GM18907 (cell line): ENCODE data around the gene SPIB.
A peak's percentile ranks its signal among the peaks of the same experiment; 100 is the strongest.
"Not testable (repeated sequence)": the region's sequence is repeated elsewhere in the genome, so short reads cannot be mapped to it uniquely, and the experiment has no call there.

Experiments
- ATAC-seq: cut with Tn5 transposase; IDR thresholded peaks from one replicate; pipeline ENCODE4 v1.9.1; 2021; ENCODE audit warnings: mild to moderate bottlenecking, moderate library complexity; ENCODE audit not compliant: unreplicated experiment

Gene SPIB

GRCh38 chr19:50390295-50390694, 28.4 kb upstream of the SPIB start:
- ATAC-seq, result not testable (repeated sequence)

- ATAC-seq, result not testable (repeated sequence)
These were observed 27.8 kb upstream of the SPIB start for GRCh38 chr19:50390952-50391351.

- no peak for ATAC-seq
These were observed 26.0 kb upstream of the SPIB start for GRCh38 chr19:50392759-50393158.

- no peak for ATAC-seq
These were observed 25.1 kb upstream of the SPIB start for GRCh38 chr19:50393589-50393988.

GRCh38 chr19:50394017-50394416, 24.7 kb upstream of the SPIB start:
- no peak for ATAC-seq

GRCh38 chr19:50398675-50399367, 19.9 kb upstream of the SPIB start:
- no peak for ATAC-seq

- ATAC-seq, result no peak
These were observed 19.4 kb upstream of the SPIB start for GRCh38 chr19:50399368-50399745.

- no peak for ATAC-seq
These were observed 16.9 kb upstream of the SPIB start for GRCh38 chr19:50401605-50402450.

- no peak for ATAC-seq
These were observed 16.0 kb upstream of the SPIB start for GRCh38 chr19:50402544-50403301.

- no peak for ATAC-seq
These were observed 12.4 kb upstream of the SPIB start for GRCh38 chr19:50406156-50406820.

GRCh38 chr19:50406829-50407228, 11.9 kb upstream of the SPIB start:
- ATAC-seq, result no peak

GRCh38 chr19:50409347-50409746, 9.4 kb upstream of the SPIB start:
- no peak for ATAC-seq

GRCh38 chr19:50410109-50410508, 8.6 kb upstream of the SPIB start:
- ATAC-seq, result no peak

- no peak for ATAC-seq
These were observed 6.3 kb upstream of the SPIB start for GRCh38 chr19:50412419-50412818.

GRCh38 chr19:50413096-50413495, 5.6 kb upstream of the SPIB start:
- no peak for ATAC-seq

GRCh38 chr19:50413531-50413930, 5.2 kb upstream of the SPIB start:
- ATAC-seq, result no peak

- peak; percentile 7 for ATAC-seq
These were observed 3.7 kb upstream of the SPIB start for GRCh38 chr19:50414864-50415660.

GRCh38 chr19:50415661-50416033, 3.1 kb upstream of the SPIB start:
- peak; percentile 46 for ATAC-seq

GRCh38 chr19:50416034-50416977, 2.4 kb upstream of the SPIB start:
- ATAC-seq, result no peak
